ENCODE measurements around the gene HOXC12. TPM values are rescaled to one million over a fixed set of nuclear protein-coding genes. Genes with fewer than 3 reads are reported as not detected.
A peak's percentile ranks its signal among the peaks of the same experiment; 100 is the strongest.

Gene HOXC12
- total RNA-seq, 1 experiment from 2014 or later = 5.1 TPM

DNA sequence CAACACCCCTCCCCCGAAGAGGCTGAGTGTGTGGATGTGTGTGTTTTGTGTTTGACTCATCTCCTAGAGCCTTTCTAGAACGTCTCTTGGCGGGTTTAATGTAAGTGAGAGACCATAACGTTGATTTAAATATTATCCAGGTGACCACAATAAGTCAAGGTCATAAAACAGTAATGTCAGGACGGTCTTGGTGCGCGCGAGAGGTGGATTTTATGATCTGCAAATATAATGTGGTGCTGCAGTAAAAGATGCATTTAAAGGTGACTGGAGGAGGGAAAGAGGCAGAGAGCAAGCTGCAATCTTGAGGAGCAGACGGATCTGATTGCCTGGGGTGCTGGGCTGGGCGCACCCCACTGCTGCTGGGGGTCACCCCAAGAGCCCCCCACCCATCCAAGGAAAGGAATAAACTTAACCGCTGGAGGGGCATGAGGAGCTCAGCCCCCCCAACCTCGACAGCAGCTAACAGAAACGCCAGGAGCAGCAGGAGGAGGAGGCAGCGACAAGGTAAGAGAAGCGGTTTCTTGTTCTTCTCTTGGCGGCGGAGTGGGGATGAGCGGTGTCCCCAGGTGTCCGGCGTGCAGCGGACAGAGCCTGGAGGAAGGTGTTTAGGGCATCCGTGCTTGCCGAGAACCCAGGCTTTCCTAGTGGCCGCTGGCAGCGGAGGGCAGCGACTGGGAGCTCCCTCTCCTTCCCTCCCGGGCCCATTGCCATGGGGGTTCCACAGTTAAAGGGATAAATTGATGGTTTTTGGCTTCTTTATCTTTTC, 35.8 kb downstream of the HOXC12 start:
- no TSS peak for BruUV-seq (replicated peaks)
- no peaks in the 10 kb centered on the region for H3K27me3 ChIP-seq (ENCODE audit: control insufficient read depth, insufficient read depth, low read length)
- peak overlapping the region; percentile 66 to 67 for H3K4me3 ChIP-seq (ENCODE audit: low read depth in 2 of 2, low read length in 2 of 2)
- H3K27ac ChIP-seq (ENCODE audit: low read length) = peak overlapping the region; percentile 99
- H3K36me3 ChIP-seq (ENCODE audit: control insufficient read depth, insufficient read depth, low read length) = no peaks in the 10 kb centered on the region
- intact Hi-C loops (cut with micrococcal nuclease; ENCODE audit: unreplicated experiment) (loop anchor here (10.0 kb wide), 1 partner anchor 606 kb away; the partner anchor contains the start of gene SP1), in situ Hi-C loops (cut with HindIII; ENCODE audit: low pct_unique_long_range_greater_than_20kb, low sequenced_read_pairs) (no loop called here)
- TF ChIP-seq, protein P1, sequence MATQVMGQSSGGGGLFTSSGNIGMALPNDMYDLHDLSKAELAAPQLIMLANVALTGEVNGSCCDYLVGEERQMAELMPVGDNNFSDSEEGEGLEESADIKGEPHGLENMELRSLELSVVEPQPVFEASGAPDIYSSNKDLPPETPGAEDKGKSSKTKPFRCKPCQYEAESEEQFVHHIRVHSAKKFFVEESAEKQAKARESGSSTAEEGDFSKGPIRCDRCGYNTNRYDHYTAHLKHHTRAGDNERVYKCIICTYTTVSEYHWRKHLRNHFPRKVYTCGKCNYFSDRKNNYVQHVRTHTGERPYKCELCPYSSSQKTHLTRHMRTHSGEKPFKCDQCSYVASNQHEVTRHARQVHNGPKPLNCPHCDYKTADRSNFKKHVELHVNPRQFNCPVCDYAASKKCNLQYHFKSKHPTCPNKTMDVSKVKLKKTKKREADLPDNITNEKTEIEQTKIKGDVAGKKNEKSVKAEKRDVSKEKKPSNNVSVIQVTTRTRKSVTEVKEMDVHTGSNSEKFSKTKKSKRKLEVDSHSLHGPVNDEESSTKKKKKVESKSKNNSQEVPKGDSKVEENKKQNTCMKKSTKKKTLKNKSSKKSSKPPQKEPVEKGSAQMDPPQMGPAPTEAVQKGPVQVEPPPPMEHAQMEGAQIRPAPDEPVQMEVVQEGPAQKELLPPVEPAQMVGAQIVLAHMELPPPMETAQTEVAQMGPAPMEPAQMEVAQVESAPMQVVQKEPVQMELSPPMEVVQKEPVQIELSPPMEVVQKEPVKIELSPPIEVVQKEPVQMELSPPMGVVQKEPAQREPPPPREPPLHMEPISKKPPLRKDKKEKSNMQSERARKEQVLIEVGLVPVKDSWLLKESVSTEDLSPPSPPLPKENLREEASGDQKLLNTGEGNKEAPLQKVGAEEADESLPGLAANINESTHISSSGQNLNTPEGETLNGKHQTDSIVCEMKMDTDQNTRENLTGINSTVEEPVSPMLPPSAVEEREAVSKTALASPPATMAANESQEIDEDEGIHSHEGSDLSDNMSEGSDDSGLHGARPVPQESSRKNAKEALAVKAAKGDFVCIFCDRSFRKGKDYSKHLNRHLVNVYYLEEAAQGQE (IDR thresholded peaks at IDR 0.05; ENCODE audit: insufficient read depth in 1 of 2, low read depth in 2 of 2, low read length in 1 of 2) = no peak
- no peak for TF ChIP-seq SIN3A (IDR thresholded peaks at IDR 0.05; ENCODE audit: borderline replicate concordance, insufficient read depth, low read depth, low read length)
- no peak for TF ChIP-seq POLR2AphosphoS5 (IDR thresholded peaks at IDR 0.05; ENCODE audit: low read depth, low read length)
- no peak for TF ChIP-seq TCF7L2 (IDR thresholded peaks at IDR 0.05; ENCODE audit: low read depth, low read length)
- TF ChIP-seq, protein P2, sequence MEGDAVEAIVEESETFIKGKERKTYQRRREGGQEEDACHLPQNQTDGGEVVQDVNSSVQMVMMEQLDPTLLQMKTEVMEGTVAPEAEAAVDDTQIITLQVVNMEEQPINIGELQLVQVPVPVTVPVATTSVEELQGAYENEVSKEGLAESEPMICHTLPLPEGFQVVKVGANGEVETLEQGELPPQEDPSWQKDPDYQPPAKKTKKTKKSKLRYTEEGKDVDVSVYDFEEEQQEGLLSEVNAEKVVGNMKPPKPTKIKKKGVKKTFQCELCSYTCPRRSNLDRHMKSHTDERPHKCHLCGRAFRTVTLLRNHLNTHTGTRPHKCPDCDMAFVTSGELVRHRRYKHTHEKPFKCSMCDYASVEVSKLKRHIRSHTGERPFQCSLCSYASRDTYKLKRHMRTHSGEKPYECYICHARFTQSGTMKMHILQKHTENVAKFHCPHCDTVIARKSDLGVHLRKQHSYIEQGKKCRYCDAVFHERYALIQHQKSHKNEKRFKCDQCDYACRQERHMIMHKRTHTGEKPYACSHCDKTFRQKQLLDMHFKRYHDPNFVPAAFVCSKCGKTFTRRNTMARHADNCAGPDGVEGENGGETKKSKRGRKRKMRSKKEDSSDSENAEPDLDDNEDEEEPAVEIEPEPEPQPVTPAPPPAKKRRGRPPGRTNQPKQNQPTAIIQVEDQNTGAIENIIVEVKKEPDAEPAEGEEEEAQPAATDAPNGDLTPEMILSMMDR (IDR thresholded peaks at IDR 0.05) = no peak
- no peak for DNase-seq (ENCODE audit: low read depth, low spot score)
- ATAC-seq = no peak
- no peaks in the 10 kb centered on the region for H3K9me3 ChIP-seq (ENCODE audit: control insufficient read depth, insufficient read depth, low read depth, low read length)
- CTCF ChIA-PET = interaction anchor here (0.6 kb wide), 1 partner anchor 11 kb away, joined by 4 read pairs; no protein-coding TSS in a partner anchor
- POLR2A ChIA-PET = interaction anchor here (0.6 to 0.7 kb wide), 3 partner anchors 9 to 226 kb away, joined by 3 to 4 read pairs (median 3); partner anchors contain the start of gene HOXC9
- peaks cover 19% of the 10 kb centered on the region for H3K4me1 ChIP-seq (ENCODE audit: control insufficient read depth, insufficient read depth, low read length)

DNA sequence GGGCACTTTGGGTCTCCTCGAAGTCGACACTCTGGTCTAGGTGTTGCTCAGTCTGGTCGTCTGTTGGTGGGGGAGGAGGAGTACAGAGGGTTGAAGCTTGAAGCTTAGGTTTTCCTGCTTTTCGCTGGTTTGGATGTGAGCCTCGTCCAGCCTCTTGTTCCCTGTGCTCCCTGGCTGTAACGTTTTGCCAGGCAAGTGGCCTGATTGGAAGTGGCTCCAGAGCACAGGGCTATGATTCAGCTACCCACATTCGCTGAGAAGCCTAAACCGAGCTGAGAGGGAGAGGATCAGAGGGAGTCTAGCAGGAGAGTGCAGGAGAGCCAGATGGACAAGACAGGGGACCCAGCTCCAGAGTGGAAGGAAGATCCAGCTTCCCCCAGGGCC, 36.4 kb downstream of the HOXC12 start:
- intact Hi-C loops (cut with micrococcal nuclease; ENCODE audit: unreplicated experiment) (loop anchor here (10.0 kb wide), 1 partner anchor 606 kb away; the partner anchor contains the start of gene SP1), in situ Hi-C loops (cut with HindIII; ENCODE audit: low pct_unique_long_range_greater_than_20kb, low sequenced_read_pairs) (no loop called here)
- DNase-seq (ENCODE audit: low read depth, low spot score) (no peak), ATAC-seq (peak; percentile 3; the same call in 1 of the 2 replicates)
- H3K36me3 ChIP-seq (ENCODE audit: control insufficient read depth, insufficient read depth, low read length) = no peaks in the 10 kb centered on the region; the same call in 1 of the 2 replicates
- no peaks in the 10 kb centered on the region for H3K9me3 ChIP-seq (ENCODE audit: control insufficient read depth, insufficient read depth, low read depth, low read length)
- peak overlapping the region; percentile 99 for H3K27ac ChIP-seq (ENCODE audit: low read length)
- ChIA-PET CTCF (interaction anchor here (0.6 to 1.1 kb wide), 2 partner anchors 11 to 26 kb away, joined by 3 to 4 read pairs; no protein-coding TSS in a partner anchor), POLR2A (no interaction called here)
- no peaks in the 10 kb centered on the region for H3K27me3 ChIP-seq (ENCODE audit: control insufficient read depth, insufficient read depth, low read length)
- peak overlapping the region; percentile 66 to 67 for H3K4me3 ChIP-seq (ENCODE audit: low read depth in 2 of 2, low read length in 2 of 2)
- peaks cover 19% of the 10 kb centered on the region for H3K4me1 ChIP-seq (ENCODE audit: control insufficient read depth, insufficient read depth, low read length)
- no TSS peak for BruUV-seq (replicated peaks)
- TF ChIP-seq SIN3A (IDR thresholded peaks at IDR 0.05; ENCODE audit: borderline replicate concordance, insufficient read depth, low read depth, low read length) (no peak), TCF7L2 (IDR thresholded peaks at IDR 0.05; ENCODE audit: low read depth, low read length) (no peak), POLR2AphosphoS5 (IDR thresholded peaks at IDR 0.05; ENCODE audit: low read depth, low read length) (peak; percentile 50; the same call in 1 of the 2 replicates)

Measured in Panc1 (cell line).